H9 (cell line): ENCODE measurements around the gene FRRS1L. TPM values are rescaled to one million over a fixed set of nuclear protein-coding genes. Genes with fewer than 3 reads are reported as not detected.
A peak's percentile ranks its signal among the peaks of the same experiment; 100 is the strongest.

ENCODE experiments used
- DNase-seq: peaks from one replicate; pipeline ENCODE4 v3.0.0-alpha.2; 2017
- H2AFZ ChIP-seq: one replicate; pipeline ENCODE4 v1.6.1; 2013; ENCODE audit warnings: mild to moderate bottlenecking, low read length, control low read depth, moderate library complexity
- H2AK5ac ChIP-seq: 2 replicates; pipeline ENCODE4 v1.6.1; 2013; ENCODE audit warnings: low read length, control low read depth, mixed read lengths; ENCODE audit not compliant: insufficient read length
- H2BK120ac ChIP-seq: one replicate; pipeline ENCODE4 v1.6.1; 2013; ENCODE audit warnings: low read depth, mild to moderate bottlenecking, low read length, control low read depth, inconsistent platforms; ENCODE audit not compliant: poor library complexity, severe bottlenecking
- H2BK12ac ChIP-seq: 2 replicates; pipeline ENCODE4 v1.6.1; 2013; ENCODE audit warnings: low read length, control low read depth, mixed read lengths, low read depth; ENCODE audit not compliant: insufficient read length
- H2BK15ac ChIP-seq: 2 replicates; pipeline ENCODE4 v1.6.1; 2013; ENCODE audit warnings: low read depth, low read length, control low read depth
- H2BK20ac ChIP-seq: one replicate; pipeline ENCODE4 v1.6.1; 2013; ENCODE audit warnings: low read depth, mild to moderate bottlenecking, low read length, control low read depth, inconsistent platforms; ENCODE audit not compliant: poor library complexity, severe bottlenecking
- H2BK5ac ChIP-seq: 2 replicates; pipeline ENCODE4 v1.6.1; 2013; ENCODE audit warnings: low read length, control low read depth, mixed read lengths; ENCODE audit not compliant: insufficient read length
- H3K14ac ChIP-seq: 2 replicates; pipeline ENCODE4 v1.6.1; 2013; ENCODE audit warnings: low read length, control low read depth; ENCODE audit not compliant: insufficient read depth
- H3K18ac ChIP-seq: 2 replicates; pipeline ENCODE4 v1.6.1; 2013; ENCODE audit warnings: low read depth, mild to moderate bottlenecking, mixed read lengths, low read length, control low read depth; ENCODE audit not compliant: insufficient read length
- H3K23ac ChIP-seq: 2 replicates; pipeline ENCODE4 v1.6.1; 2013; ENCODE audit warnings: low read length, control low read depth, mixed read lengths, low read depth; ENCODE audit not compliant: insufficient read length
- H3K23me2 ChIP-seq: 2 replicates; pipeline ENCODE4 v1.6.1; 2013; ENCODE audit warnings: low read depth, mild to moderate bottlenecking, mixed read lengths, low read length, control low read depth; ENCODE audit not compliant: insufficient read length, poor library complexity, severe bottlenecking
- H3K27ac ChIP-seq: 2 replicates; pipeline ENCODE4 v1.5.1; 2013; ENCODE audit warnings: low read length, control low read depth, mixed read lengths, low read depth; ENCODE audit not compliant: insufficient read length
- H3K27me3 ChIP-seq: 2 replicates; pipeline ENCODE4 v1.6.1; 2013; ENCODE audit warnings: low read length, control low read depth, inconsistent platforms; ENCODE audit not compliant: insufficient read depth
- H3K4ac ChIP-seq: 2 replicates; pipeline ENCODE4 v1.6.1; 2013; ENCODE audit warnings: low read depth, mild to moderate bottlenecking, control low read depth, inconsistent platforms, low read length, moderate library complexity
- H3K4me1 ChIP-seq: 2 replicates; pipeline ENCODE4 v1.6.1; 2013; ENCODE audit warnings: low read length, control low read depth, inconsistent platforms; ENCODE audit not compliant: insufficient read depth
- H3K4me2 ChIP-seq: 2 replicates; pipeline ENCODE4 v1.6.1; 2013; ENCODE audit warnings: low read length, control low read depth, mixed read lengths; ENCODE audit not compliant: insufficient read length, insufficient read depth
- H3K56ac ChIP-seq: 2 replicates; pipeline ENCODE4 v1.6.1; 2013; ENCODE audit warnings: low read depth, mild to moderate bottlenecking, mixed read lengths, low read length, control low read depth; ENCODE audit not compliant: insufficient read length
- H3K79me1 ChIP-seq: 2 replicates; pipeline ENCODE4 v1.6.1; 2013; ENCODE audit warnings: low read depth, mild to moderate bottlenecking, moderate library complexity, low read length, control low read depth, inconsistent platforms; ENCODE audit not compliant: insufficient read depth, poor library complexity, severe bottlenecking
- H3K79me2 ChIP-seq: 2 replicates; pipeline ENCODE4 v1.6.1; 2013; ENCODE audit warnings: low read length, control low read depth, inconsistent platforms; ENCODE audit not compliant: insufficient read depth
- H3K9ac ChIP-seq: 2 replicates; pipeline ENCODE4 v1.6.1; 2013; ENCODE audit warnings: low read length, control low read depth, mixed read lengths; ENCODE audit not compliant: insufficient read length; ENCODE audit errors: extremely low read depth
- H3K9me3 ChIP-seq: one replicate; pipeline ENCODE4 v1.6.1; 2013; ENCODE audit warnings: low read depth, low read length, inconsistent platforms; ENCODE audit not compliant: control insufficient read depth
- H3T11ph ChIP-seq: one replicate; pipeline ENCODE4 v1.6.1; 2013; ENCODE audit warnings: mild to moderate bottlenecking, low read length, control low read depth, inconsistent platforms
- H4K20me1 ChIP-seq: one replicate; pipeline ENCODE4 v1.6.1; 2013; ENCODE audit not compliant: control insufficient read depth, insufficient read length, insufficient read depth
- H4K5ac ChIP-seq: 2 replicates; pipeline ENCODE4 v1.6.1; 2013; ENCODE audit warnings: low read depth, mild to moderate bottlenecking, mixed read lengths, low read length, control low read depth; ENCODE audit not compliant: insufficient read length
- H4K8ac ChIP-seq: replicated peaks from 2 replicates; pipeline ENCODE4 v1.6.1; 2013; ENCODE audit warnings: low read length, control low read depth, mixed read lengths, low read depth; ENCODE audit not compliant: insufficient read length
- H4K91ac ChIP-seq: 2 replicates; pipeline ENCODE4 v1.6.1; 2013; ENCODE audit warnings: low read depth, mild to moderate bottlenecking, moderate library complexity, mixed read lengths, low read length, control low read depth; ENCODE audit not compliant: insufficient read length
- H3K27ac Mint-ChIP-seq, 3 experiments: 2 replicates in 2 of 3; 3 replicates in 1 of 3; pipeline ENCODE4 v1.8.0; 2020 to 2021; ENCODE audit warnings: mixed read lengths in 3 of 3, mild to moderate bottlenecking in 1 of 3, moderate library complexity in 1 of 3
- H3K27me3 Mint-ChIP-seq: 2 replicates; pipeline ENCODE4 v1.8.0; 2021; ENCODE audit warnings: low read depth, mild to moderate bottlenecking, moderate library complexity, mixed read lengths
- H3K36me3 Mint-ChIP-seq, 3 experiments: 2 replicates in 2 of 3; 3 replicates in 1 of 3; pipeline ENCODE4 v1.8.0; 2020 to 2021; ENCODE audit warnings: low read depth in 3 of 3, mixed read lengths in 3 of 3; ENCODE audit not compliant: insufficient read depth in 1 of 3
- H3K4me1 Mint-ChIP-seq, 2 experiments: 2 replicates each; pipeline ENCODE4 v1.8.0; 2020; ENCODE audit warnings: mixed read lengths in 2 of 2
- H3K4me3 Mint-ChIP-seq, 2 experiments: 2 replicates in 1 of 2; 3 replicates in 1 of 2; pipeline ENCODE4 v1.8.0; 2020 to 2021; ENCODE audit warnings: mild to moderate bottlenecking in 2 of 2, mixed read lengths in 2 of 2, moderate library complexity in 1 of 2
- H3K9me3 Mint-ChIP-seq, 2 experiments: 2 replicates in 1 of 2; 3 replicates in 1 of 2; pipeline ENCODE4 v1.8.0; 2020; ENCODE audit warnings: mild to moderate bottlenecking in 2 of 2, mixed read lengths in 2 of 2, moderate library complexity in 1 of 2
- WGBS: extraction: QIAGEN DNeasy Blood & Tissue Kit; methylation state at CpG from one replicate; pipeline ENCODE4 v1.1.7; 2013; ENCODE audit warnings: missing lambda C conversion rate, low lambda C conversion rate, mixed read lengths; ENCODE audit not compliant: insufficient read length; ENCODE audit errors: extremely low coverage; 5-methylcytosine and 5-hydroxymethylcytosine counted together
- total RNA-seq: library from RNA; stranded (reverse); gene quantifications from 2 replicates; pipeline ENCODE4 v1.2.1, GENCODE V29; 2021
- TF ChIP-seq, protein P1 (sequence below): fragments of 200-600 bp; sonication (generic); conservative IDR thresholded peaks from 3 replicates; pipeline ENCODE4 v1.8.0; 2021; ENCODE audit warnings: antibody characterized with exemption, mild to moderate bottlenecking

Gene FRRS1L
- total RNA-seq, 1 experiment from 2014 or later = 3.3 TPM

DNA sequence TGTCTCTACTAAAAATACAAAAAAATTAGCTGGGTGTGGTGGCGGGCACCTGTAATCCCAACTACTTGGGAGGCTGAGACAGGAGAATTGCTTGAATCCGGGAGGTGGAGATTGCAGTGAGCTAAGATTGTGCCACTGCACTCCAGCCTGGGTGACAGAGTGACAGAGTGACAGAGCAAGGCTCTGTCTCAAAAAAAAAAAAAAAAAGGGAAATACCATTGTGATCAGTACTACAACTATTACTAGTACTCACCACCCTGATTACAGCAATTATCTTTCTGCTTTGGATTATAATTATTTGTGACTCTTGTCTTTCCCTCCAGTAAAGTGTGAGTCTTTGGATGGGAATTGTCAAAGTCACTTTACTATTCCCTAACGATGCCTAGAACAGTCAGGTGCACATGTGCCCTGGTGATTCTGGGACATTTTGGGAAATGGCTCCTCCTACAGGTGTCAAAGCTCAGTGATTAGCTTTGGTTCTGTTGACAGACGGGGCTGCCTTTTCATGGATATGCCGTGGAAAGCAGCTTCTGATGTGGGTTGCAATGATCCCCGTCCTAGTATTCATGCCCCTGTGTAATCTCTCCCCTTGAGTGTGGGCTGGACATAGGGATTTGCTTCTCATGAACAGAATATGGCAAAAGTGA, 31.8 kb upstream of the FRRS1L start:
- H3K9me3 Mint-ChIP-seq = no peaks in the 10 kb centered on the region
- Histone ChIP-seq H3K9ac (no peak overlapping the region), H2AK5ac (no peak overlapping the region), H2BK12ac (no peak overlapping the region), H3K4ac (no peak overlapping the region), H2AFZ (no peak overlapping the region), H3K14ac (no peak overlapping the region), H4K91ac (no peak overlapping the region), H3K27ac (no peak overlapping the region), H3K79me2 (no peaks in the 10 kb centered on the region), H2BK120ac (no peak overlapping the region), H2BK20ac (no peak overlapping the region), H3K18ac (no peak overlapping the region), H4K5ac (no peak overlapping the region), H3K4me2 (no peak overlapping the region), H3K27me3 (no peaks in the 10 kb centered on the region), H2BK15ac (no peak overlapping the region), H3K4me1 (no peaks in the 10 kb centered on the region), H2BK5ac (no peak overlapping the region), H3K23ac (no peak overlapping the region), H3K56ac (no peak overlapping the region), H4K8ac (no peak overlapping the region), H3K23me2 (no peaks in the 10 kb centered on the region), H3T11ph (no peak overlapping the region), H4K20me1 (no peaks in the 10 kb centered on the region), H3K79me1 (no peaks in the 10 kb centered on the region), H3K9me3 (no peaks in the 10 kb centered on the region)
- no peak for DNase-seq
- no peak overlapping the region for H3K4me3 Mint-ChIP-seq
- TF ChIP-seq, protein P1, sequence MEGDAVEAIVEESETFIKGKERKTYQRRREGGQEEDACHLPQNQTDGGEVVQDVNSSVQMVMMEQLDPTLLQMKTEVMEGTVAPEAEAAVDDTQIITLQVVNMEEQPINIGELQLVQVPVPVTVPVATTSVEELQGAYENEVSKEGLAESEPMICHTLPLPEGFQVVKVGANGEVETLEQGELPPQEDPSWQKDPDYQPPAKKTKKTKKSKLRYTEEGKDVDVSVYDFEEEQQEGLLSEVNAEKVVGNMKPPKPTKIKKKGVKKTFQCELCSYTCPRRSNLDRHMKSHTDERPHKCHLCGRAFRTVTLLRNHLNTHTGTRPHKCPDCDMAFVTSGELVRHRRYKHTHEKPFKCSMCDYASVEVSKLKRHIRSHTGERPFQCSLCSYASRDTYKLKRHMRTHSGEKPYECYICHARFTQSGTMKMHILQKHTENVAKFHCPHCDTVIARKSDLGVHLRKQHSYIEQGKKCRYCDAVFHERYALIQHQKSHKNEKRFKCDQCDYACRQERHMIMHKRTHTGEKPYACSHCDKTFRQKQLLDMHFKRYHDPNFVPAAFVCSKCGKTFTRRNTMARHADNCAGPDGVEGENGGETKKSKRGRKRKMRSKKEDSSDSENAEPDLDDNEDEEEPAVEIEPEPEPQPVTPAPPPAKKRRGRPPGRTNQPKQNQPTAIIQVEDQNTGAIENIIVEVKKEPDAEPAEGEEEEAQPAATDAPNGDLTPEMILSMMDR = peak; percentile 59
- no peaks in the 10 kb centered on the region for H3K27me3 Mint-ChIP-seq
- peaks cover 6 to 8% of the 10 kb centered on the region in 2 experiments; a peak in 3 of 4 replicates for H3K4me1 Mint-ChIP-seq
- peaks cover 0 to 2% (median 0%) of the 10 kb centered on the region in 3 experiments; a peak in 1 of 7 replicates for H3K36me3 Mint-ChIP-seq
- WGBS = no CpG with 5 or more reads among the region's 6 CpGs
- H3K27ac Mint-ChIP-seq = no peak overlapping the region
